ENCODE data around the gene CMC2.

The CMC2 gene

GRCh38 chr16:80974649-80975376 lies 31.9 kb downstream of the CMC2 start:
- DNase-seq (ENCODE audit: low read depth, low spot score), result no peak

DNA sequence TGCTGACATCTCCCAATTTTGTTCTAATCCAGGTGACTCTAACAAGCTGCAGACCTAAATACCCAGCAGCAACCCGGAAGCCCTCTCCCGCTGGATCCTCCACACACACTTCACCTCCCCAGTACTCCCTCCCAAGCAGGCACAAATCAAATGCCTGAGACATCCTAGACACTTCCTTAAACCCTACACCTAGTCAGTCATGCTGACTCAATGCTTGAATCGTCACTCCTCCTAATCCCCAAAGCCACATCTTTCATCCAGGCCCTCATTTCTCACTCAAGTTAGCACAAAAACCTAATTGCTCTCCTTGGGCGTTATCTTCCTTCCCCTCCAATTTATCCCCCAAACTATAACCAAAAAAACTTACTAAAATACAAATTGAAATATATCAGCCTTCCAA lies 32.7 kb downstream of the CMC2 start:
- DNase-seq (ENCODE audit: low read depth, low spot score), result no peak

DNA sequence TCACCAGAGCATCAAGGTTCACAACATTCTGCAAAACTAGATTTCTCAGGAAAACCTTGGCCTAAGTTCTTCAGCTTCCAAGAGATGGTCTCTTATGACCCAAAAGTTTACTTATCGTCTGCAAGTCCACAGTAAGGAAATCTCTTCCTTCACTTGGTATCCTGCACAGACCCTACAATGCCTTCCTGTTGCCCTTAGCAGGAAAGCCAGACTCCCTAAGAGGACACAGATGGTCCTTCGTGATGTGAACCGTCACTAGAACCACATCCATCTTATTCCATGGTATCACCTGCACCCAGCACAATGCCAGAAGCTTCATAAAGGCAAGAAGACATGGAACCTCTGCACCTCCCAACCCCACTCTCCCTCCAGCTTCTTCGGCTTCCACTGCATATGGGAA lies 34.1 kb downstream of the CMC2 start:
- DNase-seq (ENCODE audit: low read depth, low spot score), result no peak

GRCh38 chr16:80971819-80972218 lies 34.9 kb downstream of the CMC2 start:
- no peak for DNase-seq (ENCODE audit: low read depth, low spot score)

GRCh38 chr16:80969114-80969484 lies 37.6 kb downstream of the CMC2 start:
- DNase-seq (ENCODE audit: low read depth, low spot score), result no peak

DNA sequence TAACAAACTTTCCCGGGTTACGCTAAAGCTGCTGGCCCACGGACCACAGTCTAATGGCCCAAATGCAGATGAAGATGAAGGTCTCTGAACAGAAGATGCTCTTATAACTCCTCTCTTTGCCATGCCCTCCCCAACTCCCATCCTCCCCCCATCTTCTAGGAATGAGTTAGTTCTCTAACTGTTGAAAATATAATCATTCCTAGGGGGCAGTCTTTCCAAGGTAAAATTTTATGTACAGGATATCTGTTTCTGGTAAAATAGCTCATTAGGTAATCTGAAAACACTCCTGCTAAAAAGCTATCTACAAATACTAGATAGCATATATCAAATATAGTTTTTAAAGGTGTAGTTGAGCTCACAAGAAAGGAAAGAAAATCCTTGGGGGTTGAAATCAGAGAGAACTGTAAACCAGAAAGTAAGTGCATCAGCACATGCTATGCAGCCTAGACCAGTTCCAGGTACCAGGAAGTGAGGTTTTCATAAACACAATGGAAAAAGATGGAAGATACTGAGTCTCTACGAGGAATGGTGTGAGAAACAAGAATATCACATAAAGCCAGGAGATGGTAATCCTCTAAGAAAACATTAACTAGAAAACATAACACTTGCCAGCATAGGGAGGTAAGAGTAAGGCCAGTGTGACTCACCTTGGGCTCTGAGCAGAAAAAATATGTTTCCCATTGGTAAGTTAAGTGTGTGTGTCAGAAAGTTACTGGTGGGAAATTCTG lies 38.1 kb downstream of the CMC2 start:
- DNase-seq (ENCODE audit: low read depth, low spot score), result no peak

- no peak for DNase-seq (ENCODE audit: low read depth, low spot score)
These were observed 40.1 kb downstream of the CMC2 start for GRCh38 chr16:80966617-80967016.

- DNase-seq (ENCODE audit: low read depth, low spot score), result no peak
These were observed 42.3 kb downstream of the CMC2 start for GRCh38 chr16:80964351-80964750.

DNA sequence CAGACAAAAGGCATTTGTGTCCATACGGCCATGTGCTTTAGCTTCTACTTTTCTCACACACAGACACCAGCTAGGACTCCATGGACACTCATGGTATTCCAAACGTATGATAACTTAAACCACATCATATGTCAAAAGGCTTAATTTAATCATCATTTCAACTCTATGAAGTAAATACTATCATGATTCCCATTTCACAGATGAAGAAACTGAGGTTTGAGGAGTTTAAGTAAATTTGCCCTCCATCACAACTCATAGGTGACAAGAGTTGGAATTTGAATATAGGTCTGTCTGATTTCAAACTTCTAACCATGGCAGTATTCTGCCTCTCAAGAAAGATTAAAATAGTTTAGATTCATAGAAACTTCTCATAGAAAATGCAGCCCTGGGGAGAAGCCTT lies 43.8 kb downstream of the CMC2 start:
- no peak for DNase-seq (ENCODE audit: low read depth, low spot score)

- no peak for DNase-seq (ENCODE audit: low read depth, low spot score)
These were observed 48.4 kb downstream of the CMC2 start for GRCh38 chr16:80958284-80958683.

GRCh38 chr16:80954985-80955384 lies 51.7 kb downstream of the CMC2 start:
- DNase-seq (ENCODE audit: low read depth, low spot score), result no peak

GRCh38 chr16:80948886-80949493 lies 57.7 kb downstream of the CMC2 start:
- no peak for DNase-seq (ENCODE audit: low read depth, low spot score)

DNA sequence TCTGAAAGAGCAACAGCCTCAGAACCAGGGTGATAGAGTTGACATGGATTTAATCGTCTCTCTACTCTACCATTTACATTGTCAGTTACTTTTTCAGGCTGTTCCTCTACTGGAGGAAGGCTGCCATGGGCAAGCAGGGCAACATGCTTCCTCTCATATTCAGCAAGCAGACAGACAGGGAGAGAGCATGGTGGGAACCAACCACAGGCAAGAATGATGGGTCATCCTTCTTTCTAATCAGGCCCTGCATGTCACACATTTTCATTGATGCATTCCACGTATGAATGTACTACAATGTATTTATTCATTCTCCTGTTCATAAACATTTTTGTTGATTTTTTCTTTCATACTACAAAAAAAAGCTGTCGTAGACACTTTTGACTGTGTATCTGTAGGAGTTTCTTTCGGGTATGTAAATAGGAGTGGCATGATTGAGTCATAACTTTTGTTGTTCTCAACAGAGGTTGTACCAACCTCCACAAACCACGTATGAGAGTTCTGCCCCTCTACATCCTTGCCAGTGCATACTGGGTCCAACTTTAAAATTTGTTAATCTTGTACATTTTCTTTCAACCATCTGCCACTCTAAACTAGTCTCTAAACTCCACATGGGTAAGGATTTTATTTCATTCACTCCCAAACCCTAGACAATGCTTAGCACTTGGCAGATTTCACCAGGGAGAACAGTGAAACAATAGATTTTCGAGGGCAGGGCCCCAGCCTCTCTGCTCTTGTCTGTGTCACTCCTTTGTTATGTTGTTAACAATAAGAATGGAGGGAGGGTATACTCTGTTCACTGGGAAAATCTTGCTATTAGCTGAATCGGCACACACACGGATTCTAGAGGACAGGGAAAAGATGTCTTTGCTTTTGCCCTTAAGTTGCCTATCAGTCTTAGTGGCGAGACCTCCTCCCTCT lies 58.7 kb downstream of the CMC2 start:
- no peak for DNase-seq (ENCODE audit: low read depth, low spot score)

DNA sequence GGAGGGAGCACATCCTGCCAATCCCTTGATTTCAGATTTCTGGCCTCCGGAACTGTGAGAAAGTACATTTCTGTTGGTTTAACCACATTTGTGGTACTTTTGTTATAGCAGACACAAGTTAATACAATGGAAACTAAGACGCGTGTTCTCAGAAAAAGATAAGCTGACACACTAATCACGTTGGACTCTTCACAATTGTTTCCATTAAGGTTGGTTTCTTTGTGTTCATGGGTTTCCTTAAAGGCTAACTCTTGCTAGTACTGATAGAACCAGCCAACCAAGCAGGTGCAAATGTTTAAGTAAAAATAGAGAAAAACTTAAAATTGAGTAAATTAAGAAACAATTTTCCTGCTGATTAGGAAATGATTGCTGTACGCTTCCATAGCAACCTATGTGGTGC lies 59.4 kb downstream of the CMC2 start:
- DNase-seq (ENCODE audit: low read depth, low spot score), result no peak

GRCh38 chr16:80946481-80946880 lies 60.2 kb downstream of the CMC2 start:
- DNase-seq (ENCODE audit: low read depth, low spot score), result no peak

- DNase-seq (ENCODE audit: low read depth, low spot score), result no peak
These were observed 66.4 kb downstream of the CMC2 start for GRCh38 chr16:80940069-80940856.

- DNase-seq (ENCODE audit: low read depth, low spot score), result no peak
These were observed 67.8 kb downstream of the CMC2 start for GRCh38 chr16:80938879-80939260.

- no peak for DNase-seq (ENCODE audit: low read depth, low spot score)
These were observed 68.4 kb downstream of the CMC2 start for GRCh38 chr16:80938004-80938878.

GRCh38 chr16:80936410-80936809 lies 70.3 kb downstream of the CMC2 start:
- no peak for DNase-seq (ENCODE audit: low read depth, low spot score)

DNA sequence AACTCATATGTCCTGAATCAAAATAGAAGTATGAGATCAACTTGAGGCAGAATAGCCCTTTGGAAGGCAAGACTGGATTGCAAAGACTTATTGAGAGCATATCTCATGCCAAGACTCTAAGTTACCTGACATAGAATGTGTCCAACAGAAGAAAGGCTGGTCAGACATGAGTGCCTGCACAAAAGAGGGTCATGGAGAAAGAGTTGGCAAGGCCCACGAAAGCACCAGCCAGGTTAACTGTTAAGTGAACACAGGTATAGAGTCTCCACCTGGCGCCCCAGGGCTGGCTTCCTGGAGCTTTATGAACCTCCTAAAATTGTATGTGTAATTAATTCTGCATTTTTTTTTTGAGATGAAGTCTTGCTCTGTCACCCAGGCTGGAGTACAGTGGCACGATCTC lies 71.0 kb downstream of the CMC2 start:
- no peak for DNase-seq (ENCODE audit: low read depth, low spot score)

Measured in activated CD4-positive, CD25-positive, alpha-beta regulatory T cell treated with anti-CD3 and anti-CD28 coated beads, Interleukin-2, amount 50 U/mL, for 16 hours (primary cell).